Testis (tissue), 3 donors: ENCODE measurements around the gene GPR137. TPM values are rescaled to one million over a fixed set of nuclear protein-coding genes. Genes with fewer than 3 reads are reported as not detected.

Experiments used
- DNase-seq: peaks from one replicate; pipeline ENCODE4 v3.0.0-alpha.2; 2019
- H3K27ac ChIP-seq, 2 donors: fragments of 200-600 bp; sonication (generic); one replicate each; pipeline ENCODE4 v1.5.1; 2019
- H3K27me3 ChIP-seq: fragments of 200-600 bp; sonication (generic); one replicate; pipeline ENCODE4 v1.5.1; 2019
- H3K36me3 ChIP-seq: fragments of 200-600 bp; sonication (generic); one replicate; pipeline ENCODE4 v1.5.1; 2017; ENCODE audit warnings: low read depth; ENCODE audit errors: missing control alignments
- H3K4me1 ChIP-seq: fragments of 200-600 bp; sonication (generic); one replicate; pipeline ENCODE4 v1.5.1; 2019
- H3K4me3 ChIP-seq, 2 donors: fragments of 200-600 bp; sonication (generic); one replicate each; pipeline ENCODE4 v1.5.1; 2017 to 2019
- H3K9me3 ChIP-seq: fragments of 200-600 bp; sonication (generic); one replicate; pipeline ENCODE4 v1.5.1; 2017
- CTCF ChIP-seq, 3 experiments: fragments of 450-650 bp in 2 of 3; fragments of 200-600 bp in 1 of 3; sonication (generic) in 1 of 3; IDR thresholded peaks; one replicate each; pipeline ENCODE4 v1.5.1; 2016 to 2019; ENCODE audit warnings: antibody characterized with exemption in 3 of 3, mild to moderate bottlenecking in 2 of 3, moderate library complexity in 1 of 3
- POLR2A ChIP-seq: fragments of 450-650 bp; IDR thresholded peaks from one replicate; pipeline ENCODE4 v1.6.1; 2017; ENCODE audit warnings: antibody characterized with exemption, mild to moderate bottlenecking, moderate library complexity
- WGBS, 2 donors: methylation state at CpG; one replicate each; pipeline ENCODE4 v1.1.5; 2018; 5-methylcytosine and 5-hydroxymethylcytosine counted together
- intact Hi-C: fragments of 100-400 bp; cut with DNase I; formaldehyde crosslinking; loops from one replicate; pipeline ENCODE4 v1.15.1; 2023; ENCODE audit warnings: low total_unique reads
- polyA plus RNA-seq: library from polyadenylated mRNA; stranded (reverse); fragments of 350-450 nt; fragmentation: Illumina TruSeq; extraction: RNeasy Lipid Tissue Mini Kit (QIAGEN cat#74804); gene quantifications from one replicate; pipeline ENCODE4 v1.2.3, GENCODE V29; 2014; ENCODE audit warnings: low read depth, low replicate concordance; ENCODE audit not compliant: insufficient read depth
- total RNA-seq, 2 donors: library from RNA; depleted of rRNA; stranded (reverse); fragments of >200 nt; gene quantifications; one replicate each; pipeline ENCODE4 v1.2.3, GENCODE V29; 2016

The GPR137 gene
- total and polyA plus RNA-seq, 3 donors from 2014 or later = 204 to 390 (median 230) TPM

GRCh38 chr11:64251016-64251752 lies 34.5 kb upstream of the GPR137 start, which contains the start of gene PLCB3:
TSS of gene PLCB3 (plus strand) at chr11:64251530. CDS start at chr11:64251650, 120 bp downstream.
- TF ChIP-seq POLR2A = no peak
- peak; percentile 86 to 93 (median 87) for TF ChIP-seq CTCF (IDR thresholded peaks at IDR 0.05)
- Histone ChIP-seq H3K27ac (peak within 1 kb of the TSS; percentile 72), H3K4me3 (peak within 1 kb of the TSS; percentile 83 to 84), H3K9me3 (no peaks in the 10 kb centered on the region), H3K4me1 (peaks cover 30% of the 10 kb centered on the region), H3K27me3 (no peaks in the 10 kb centered on the region), H3K36me3 (no peaks in the 10 kb centered on the region)
- intact Hi-C loops = no loop called here
- DNase-seq = peak; percentile 69
- 0 to 1% methylated on average over 3 to 63 of the region's 75 CpGs for whole genome bisulfite sequencing, 2 donors

- Histone ChIP-seq H3K4me1 (peaks cover 30% of the 10 kb centered on the region), H3K36me3 (no peaks in the 10 kb centered on the region), H3K4me3 (peak overlapping the region; percentile 83 to 84), H3K27me3 (no peaks in the 10 kb centered on the region), H3K9me3 (no peaks in the 10 kb centered on the region), H3K27ac (peak overlapping the region; percentile 72)
- intact Hi-C loops = no loop called here
- WGBS, 2 donors = 0% methylated on average over 13 to 18 of the region's 18 CpGs
- no peak for DNase-seq
- TF ChIP-seq POLR2A = no peak
- TF ChIP-seq CTCF (IDR thresholded peaks at IDR 0.05) = no peak
Observed at GRCh38 chr11:64251753-64252002, 34.0 kb upstream of the GPR137 start.

GRCh38 chr11:64252003-64252872 lies 33.4 kb upstream of the GPR137 start:
- Histone ChIP-seq H3K36me3 (no peaks in the 10 kb centered on the region), H3K9me3 (no peaks in the 10 kb centered on the region), H3K27ac (peak overlapping the region; percentile 72), H3K4me3 (peak overlapping the region; percentile 83 to 84), H3K27me3 (no peaks in the 10 kb centered on the region), H3K4me1 (peaks cover 30% of the 10 kb centered on the region)
- DNase-seq = peak; percentile 46
- TF ChIP-seq POLR2A (no peak), CTCF (IDR thresholded peaks at IDR 0.05) (peak in 2 of 3 experiments; percentile 10 to 22)
- intact Hi-C loops = no loop called here
- 3 to 4% methylated on average over 12 to 23 of the region's 23 CpGs for WGBS, 2 donors

DNA sequence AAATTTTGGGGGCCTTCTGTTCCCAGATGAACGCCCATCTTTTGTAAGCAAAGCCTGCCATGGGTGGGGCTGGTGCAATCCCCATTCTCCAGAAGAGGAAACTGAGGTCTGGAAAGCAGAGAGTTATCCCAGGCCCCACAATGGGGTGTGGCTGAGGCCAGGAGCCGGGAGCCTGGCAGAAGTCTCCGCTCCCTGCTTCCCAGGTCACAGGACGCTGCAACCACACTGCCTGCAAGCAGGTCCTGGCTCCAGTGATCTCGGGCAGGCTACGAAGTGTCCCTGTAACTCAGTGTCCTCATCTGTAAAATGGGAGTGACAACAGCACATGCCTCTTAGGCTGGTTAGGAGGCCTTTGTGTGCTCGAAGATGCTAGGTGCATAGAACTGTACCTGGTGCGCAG lies 32.6 kb upstream of the GPR137 start:
- Histone ChIP-seq H3K36me3 (no peaks in the 10 kb centered on the region), H3K4me1 (peaks cover 22% of the 10 kb centered on the region), H3K27ac (peak overlapping the region in 1 of 2 donors; percentile 72), H3K27me3 (no peaks in the 10 kb centered on the region), H3K9me3 (no peaks in the 10 kb centered on the region), H3K4me3 (no peak overlapping the region)
- TF ChIP-seq CTCF (IDR thresholded peaks at IDR 0.05) (no peak), POLR2A (no peak)
- intact Hi-C loops = no loop called here
- DNase-seq = no peak
- WGBS, 2 donors = 79% methylated on average over 8 of the region's 8 CpGs
